Ectodermal cell (in vitro differentiated cells): ENCODE measurements around the gene CDK2AP2.
"Not testable (repeated sequence)": the region's sequence is repeated elsewhere in the genome, so short reads cannot be mapped to it uniquely, and the experiment has no call there.

Experiments
- H3K27ac ChIP-seq: 2 replicates; pipeline ENCODE4 v1.7.0; 2013; ENCODE audit warnings: mild to moderate bottlenecking, low read depth, low read length; ENCODE audit not compliant: insufficient read depth, poor library complexity, severe bottlenecking
- H3K27me3 ChIP-seq: 2 replicates; pipeline ENCODE4 v1.7.0; 2013; ENCODE audit warnings: mild to moderate bottlenecking, low read length; ENCODE audit not compliant: insufficient read depth, control insufficient read depth, poor library complexity, severe bottlenecking
- H3K36me3 ChIP-seq: one replicate; pipeline ENCODE4 v1.7.0; 2013; ENCODE audit warnings: low read length; ENCODE audit not compliant: control insufficient read depth, insufficient read depth
- H3K4me1 ChIP-seq: one replicate; pipeline ENCODE4 v1.7.0; 2013; ENCODE audit warnings: low read length; ENCODE audit not compliant: control insufficient read depth, insufficient read depth
- H3K4me3 ChIP-seq: 2 replicates; pipeline ENCODE4 v1.7.0; 2013; ENCODE audit warnings: low read depth, low read length, control low read depth; ENCODE audit not compliant: insufficient read depth
- H3K9me3 ChIP-seq: 2 replicates; pipeline ENCODE4 v1.7.0; 2013; ENCODE audit warnings: mild to moderate bottlenecking, low read length, moderate library complexity; ENCODE audit not compliant: control insufficient read depth
- WGBS, 2 experiments: methylation state at CpG; one replicate each; pipeline ENCODE4 v1.1.7; 2013; ENCODE audit warnings: missing lambda C conversion rate in 2 of 2; 5-methylcytosine and 5-hydroxymethylcytosine counted together

The CDK2AP2 gene

DNA sequence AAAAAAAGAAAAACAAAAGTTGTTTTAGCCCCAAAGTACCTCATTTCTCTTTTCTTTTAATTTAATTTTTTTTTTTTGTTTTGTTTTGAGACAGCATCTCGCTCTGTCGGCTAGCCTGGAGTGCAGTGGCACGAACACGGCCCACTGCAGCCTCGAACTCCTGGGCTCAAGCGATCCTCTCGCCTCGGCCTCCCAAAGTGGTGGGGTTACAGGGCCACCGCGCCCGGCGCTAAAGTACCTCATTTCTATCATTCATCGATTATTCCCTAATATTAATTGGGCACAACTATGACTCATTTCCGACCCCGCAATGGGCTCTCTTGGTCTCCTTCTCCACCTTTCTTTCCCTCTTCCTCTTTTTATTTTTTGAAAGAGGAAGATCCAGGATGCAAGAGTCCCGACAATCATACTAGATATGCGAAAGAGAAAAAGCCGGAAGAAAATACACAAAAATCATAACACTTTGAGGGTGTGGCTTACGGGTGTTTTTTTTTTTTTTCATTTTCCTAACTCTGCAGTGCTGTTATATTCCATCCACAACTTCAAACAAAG is 25.6 kb downstream of the CDK2AP2 start:
- WGBS, 2 experiments, result 82 to 85% methylated on average over 19 of the region's 19 CpGs
- peak overlapping the region; percentile 50 for H3K4me3 ChIP-seq
- peaks cover 6% of the 10 kb centered on the region for H3K4me1 ChIP-seq
- H3K36me3 ChIP-seq, result no peaks in the 10 kb centered on the region
- H3K27me3 ChIP-seq, result peaks cover 4% of the 10 kb centered on the region
- no peak overlapping the region for H3K27ac ChIP-seq
- no peaks in the 10 kb centered on the region for H3K9me3 ChIP-seq

DNA sequence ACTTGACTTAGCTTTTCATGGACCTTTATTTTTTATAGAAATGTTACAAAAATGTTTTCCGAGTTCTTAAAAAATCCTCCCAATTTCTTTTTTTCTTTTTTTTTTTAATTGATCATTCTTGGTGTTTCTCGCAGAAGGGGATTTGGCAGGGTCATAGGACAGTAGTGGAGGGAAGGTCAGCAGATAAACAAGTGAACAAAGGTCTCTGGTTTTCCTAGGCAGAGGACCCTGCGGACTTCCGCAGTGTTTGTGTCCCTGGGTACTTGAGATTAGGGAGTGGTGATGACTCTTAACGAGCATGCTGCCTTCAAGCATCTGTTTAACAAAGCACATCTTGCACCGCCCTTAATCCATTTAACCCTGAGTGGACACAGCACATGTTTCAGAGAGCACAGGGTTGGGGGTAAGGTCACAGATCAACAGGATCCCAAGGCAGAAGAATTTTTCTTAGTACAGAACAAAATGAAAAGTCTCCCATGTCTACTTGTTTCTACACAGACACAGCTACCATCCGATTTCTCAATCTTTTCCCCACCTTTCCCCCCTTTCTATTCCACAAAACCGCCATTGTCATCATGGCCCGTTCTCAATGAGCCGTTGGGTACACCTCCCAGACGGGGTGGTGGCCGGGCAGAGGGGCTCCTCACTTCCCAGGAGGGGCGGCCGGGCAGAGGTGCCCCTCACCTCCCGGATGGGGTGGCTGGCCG is 30.5 kb downstream of the CDK2AP2 start:
- not testable (repeated sequence) for H3K4me1 ChIP-seq, H3K36me3 ChIP-seq, H3K27me3 ChIP-seq, H3K27ac ChIP-seq, H3K4me3 ChIP-seq, H3K9me3 ChIP-seq
- WGBS, 2 experiments, result 88 to 96% methylated on average over 11 to 12 of the region's 16 CpGs

- not testable (repeated sequence) for H3K27ac ChIP-seq, H3K36me3 ChIP-seq, H3K27me3 ChIP-seq, H3K4me1 ChIP-seq, H3K4me3 ChIP-seq, H3K9me3 ChIP-seq
- WGBS, 2 experiments, result 92 to 94% methylated on average over 10 of the region's 10 CpGs
Measured at GRCh38 chr11:67476692-67477091, 31.3 kb downstream of the CDK2AP2 start.

- no peaks in the 10 kb centered on the region for H3K4me1 ChIP-seq
- H3K36me3 ChIP-seq, result no peaks in the 10 kb centered on the region
- H3K27me3 ChIP-seq, result no peaks in the 10 kb centered on the region
- no peaks in the 10 kb centered on the region for H3K9me3 ChIP-seq
- 82 to 83% methylated on average over 7 of the region's 7 CpGs for WGBS, 2 experiments
- no peak overlapping the region for H3K27ac ChIP-seq
- H3K4me3 ChIP-seq, result no peak overlapping the region
Measured at GRCh38 chr11:67472882-67473281, 35.1 kb downstream of the CDK2AP2 start.

DNA sequence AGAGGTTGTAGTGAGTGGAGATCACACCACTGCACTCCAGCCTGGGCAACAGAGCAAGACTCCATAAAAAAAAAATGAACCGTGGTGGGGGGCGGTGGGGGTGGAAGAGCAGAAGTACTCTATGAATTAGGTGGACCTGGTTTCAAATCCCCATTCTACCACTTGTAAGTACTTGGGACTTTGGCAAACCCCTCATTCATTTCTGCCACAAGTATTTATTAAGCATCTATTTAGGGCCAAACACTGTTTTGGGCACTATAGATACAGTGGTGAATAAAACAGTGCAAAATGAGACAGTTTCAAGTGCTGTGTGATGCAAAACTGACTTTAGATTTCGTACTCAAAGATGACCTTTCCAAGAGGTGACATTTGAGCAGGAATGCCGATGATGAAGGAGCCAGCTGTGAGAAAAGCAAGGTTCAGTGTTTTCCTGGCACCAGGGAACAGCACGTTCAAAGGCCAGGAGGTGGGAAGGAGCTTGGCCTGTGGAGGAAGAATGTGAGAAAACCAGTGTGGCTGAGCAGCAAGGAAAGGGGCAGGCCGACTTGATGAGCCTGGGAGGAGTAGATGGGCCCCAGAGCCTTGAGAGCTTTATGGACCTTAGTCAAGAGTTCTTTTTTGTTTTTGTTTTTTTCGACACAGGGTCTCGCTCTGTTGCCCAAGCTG is 37.5 kb downstream of the CDK2AP2 start:
- Histone ChIP-seq H3K27me3 (no peaks in the 10 kb centered on the region), H3K4me3 (no peak overlapping the region), H3K9me3 (no peaks in the 10 kb centered on the region), H3K36me3 (no peaks in the 10 kb centered on the region), H3K4me1 (no peaks in the 10 kb centered on the region), H3K27ac (no peak overlapping the region)
- 91 to 92% methylated on average over 8 of the region's 8 CpGs for WGBS, 2 experiments

- Histone ChIP-seq H3K27ac (no peak overlapping the region), H3K4me1 (no peaks in the 10 kb centered on the region), H3K27me3 (no peaks in the 10 kb centered on the region), H3K9me3 (no peaks in the 10 kb centered on the region), H3K4me3 (peak overlapping the region; percentile 88), H3K36me3 (no peaks in the 10 kb centered on the region)
- WGBS, 2 experiments, result 45 to 49% methylated on average over 9 of the region's 9 CpGs
Measured at GRCh38 chr11:67469508-67469811, 38.5 kb downstream of the CDK2AP2 start.

GRCh38 chr11:67468759-67469507 is 39.0 kb downstream of the CDK2AP2 start, which contains the start of gene TMEM134:
Gene TMEM134 (minus strand): TSS chr11:67469251. CDS start chr11:67469192, 59 bp downstream.
- Histone ChIP-seq H3K4me3 (peak within 1 kb of the TSS; percentile 88), H3K36me3 (no peaks in the 10 kb centered on the region), H3K9me3 (no peaks in the 10 kb centered on the region), H3K27ac (no peak within 1 kb of the TSS), H3K27me3 (no peaks in the 10 kb centered on the region), H3K4me1 (no peaks in the 10 kb centered on the region)
- 1% methylated on average over 76 of the region's 76 CpGs for WGBS, 2 experiments

DNA sequence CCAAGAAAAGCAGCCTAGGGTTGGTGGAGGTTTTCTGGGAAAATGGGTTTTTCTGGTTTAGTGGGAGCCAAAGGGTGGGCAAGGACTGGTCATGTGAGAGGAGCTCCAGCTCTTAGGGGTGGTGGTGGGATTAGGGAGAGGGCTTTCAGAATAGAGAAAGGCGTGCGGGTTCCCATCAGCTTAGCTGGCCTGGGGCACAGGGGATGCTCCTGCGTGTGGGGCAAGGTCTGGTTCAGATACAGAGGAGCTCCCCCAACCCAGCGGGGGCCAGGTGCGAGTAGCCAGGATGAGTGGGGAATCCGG is 39.6 kb downstream of the CDK2AP2 start:
- Histone ChIP-seq H3K27me3 (no peaks in the 10 kb centered on the region), H3K27ac (no peak overlapping the region), H3K4me1 (no peaks in the 10 kb centered on the region), H3K36me3 (no peaks in the 10 kb centered on the region), H3K9me3 (no peaks in the 10 kb centered on the region), H3K4me3 (peak overlapping the region; percentile 88)
- WGBS, 2 experiments, result 10 to 15% methylated on average over 6 of the region's 6 CpGs

- H3K9me3 ChIP-seq, result no peaks in the 10 kb centered on the region
- 72 to 77% methylated on average over 5 of the region's 5 CpGs for WGBS, 2 experiments
- H3K36me3 ChIP-seq, result no peaks in the 10 kb centered on the region
- H3K4me1 ChIP-seq, result no peaks in the 10 kb centered on the region
- no peak overlapping the region for H3K27ac ChIP-seq
- no peaks in the 10 kb centered on the region for H3K27me3 ChIP-seq
- H3K4me3 ChIP-seq, result peak overlapping the region; percentile 88
Measured at GRCh38 chr11:67468056-67468455, 39.9 kb downstream of the CDK2AP2 start.
